Dermis microvascular lymphatic vessel endothelial cell (primary cell): ENCODE results near the gene CNST. TPM values are rescaled to one million over a fixed set of nuclear protein-coding genes. Genes with fewer than 3 reads are reported as not detected.
"Not testable (repeated sequence)": the region's sequence is repeated elsewhere in the genome, so short reads cannot be mapped to it uniquely, and the experiment has no call there.

ENCODE experiments used
- DNase-seq, 2 donors: peaks; one replicate each; pipeline versions ENCODE4 v3.0.0 to v3.0.0-alpha.2; 2010; ENCODE audit warnings: low read depth in 2 of 2
- total RNA-seq: library from RNA; depleted of rRNA; stranded (reverse); fragments of >200 nt; gene quantifications from 2 replicates; pipeline ENCODE4 v1.2.1, GENCODE V29; 2014

Gene CNST
- total RNA-seq, 1 donor from 2014 or later, result 15.9 TPM

- DNase-seq, result no peak
These were observed 139.1 kb downstream of the CNST start for GRCh38 chr1:246705368-246705767.

- no peak for DNase-seq
These were observed 141.9 kb downstream of the CNST start for GRCh38 chr1:246708166-246708565.

GRCh38 chr1:246709196-246709595, 142.9 kb downstream of the CNST start:
- no peak for DNase-seq

- DNase-seq, result no peak
These were observed 143.6 kb downstream of the CNST start for GRCh38 chr1:246709835-246710234.

GRCh38 chr1:246711548-246712003, 145.3 kb downstream of the CNST start:
- DNase-seq, result no peak

- not testable (repeated sequence) for DNase-seq
These were observed 146.2 kb downstream of the CNST start for GRCh38 chr1:246712428-246712827.

Other genes with a start within 250 kb of the CNST start
- gene SMYD3, start 59.2 kb upstream of the CNST start, total RNA-seq, result 17.8 and 22.6 TPM in 2 replicates
- 13.3 and 14.6 TPM in 2 replicates for gene TFB2M, start 195 bp upstream of the CNST start, total RNA-seq
- 41.5 and 52.2 TPM in 2 replicates for gene SCCPDH, start 158.0 kb downstream of the CNST start, total RNA-seq